Measurements from ENCODE around the gene NFIA. TPM values are rescaled to one million over a fixed set of nuclear protein-coding genes. Genes with fewer than 3 reads are reported as not detected.

NFIA gene
- total and polyA plus RNA-seq, 2 donors (not counting 1 experiment from before 2014, with no cell fraction given), result 5.4 to 11.0 TPM

DNA sequence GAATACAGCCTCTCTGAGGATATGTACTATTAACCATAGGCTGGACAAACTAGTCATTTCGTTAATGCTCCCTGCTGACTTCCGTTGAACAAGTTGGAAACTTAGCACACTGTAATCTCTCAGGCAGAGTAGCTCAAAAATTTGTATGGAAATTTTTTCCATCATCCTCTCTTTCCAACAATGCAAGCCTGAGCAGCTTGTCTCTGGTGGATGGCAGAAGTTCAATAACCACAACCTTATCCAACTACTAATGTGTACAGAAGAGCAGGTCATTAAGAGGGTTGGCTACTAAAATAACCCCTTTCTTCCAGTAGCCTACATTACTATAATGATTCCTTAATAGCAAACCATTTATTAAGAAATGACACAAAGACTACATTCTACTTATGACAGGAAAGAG lies 262.3 kb downstream of the NFIA start:
- Histone ChIP-seq H3K4me3 (replicated peaks in 1 of 4; ENCODE audit: control extremely low read depth in 1 of 4, insufficient read depth in 1 of 4, low read depth in 3 of 4, low read length in 4 of 4) (no peak overlapping the region), H3K27me3 (ENCODE audit: control insufficient read depth, insufficient read depth, low read length) (no peaks in the 10 kb centered on the region), H3K79me2 (ENCODE audit: control insufficient read depth, insufficient read depth, low read length) (no peaks in the 10 kb centered on the region), H3K4me1 (ENCODE audit: control insufficient read depth, extremely low read depth, insufficient read depth, low read length) (no peaks in the 10 kb centered on the region), H4K20me1 (ENCODE audit: control insufficient read depth, extremely low read depth, insufficient read depth, low read length) (no peaks in the 10 kb centered on the region), H3K4me2 (ENCODE audit: extremely low read depth, insufficient read depth, low read length) (no peak overlapping the region), H3K9me3 (ENCODE audit: control insufficient read depth, insufficient read depth, low read depth, low read length) (no peaks in the 10 kb centered on the region), H2AFZ (ENCODE audit: low read length) (no peak overlapping the region), H3K27ac (ENCODE audit: insufficient read depth, low read length) (no peak overlapping the region), H3K36me3 (ENCODE audit: control insufficient read depth, insufficient read depth, low read length) (no peaks in the 10 kb centered on the region), H3K9ac (ENCODE audit: insufficient read depth, low read length) (no peak overlapping the region)
- peak in 1 of 2 donors; percentile 56 for DNase-seq (ENCODE audit: low read depth in 2 of 2)
- TF ChIP-seq EZH2 (IDR thresholded peaks at IDR 0.05; ENCODE audit: low read length, missing control alignments), result no peak
- TF ChIP-seq, protein P1, sequence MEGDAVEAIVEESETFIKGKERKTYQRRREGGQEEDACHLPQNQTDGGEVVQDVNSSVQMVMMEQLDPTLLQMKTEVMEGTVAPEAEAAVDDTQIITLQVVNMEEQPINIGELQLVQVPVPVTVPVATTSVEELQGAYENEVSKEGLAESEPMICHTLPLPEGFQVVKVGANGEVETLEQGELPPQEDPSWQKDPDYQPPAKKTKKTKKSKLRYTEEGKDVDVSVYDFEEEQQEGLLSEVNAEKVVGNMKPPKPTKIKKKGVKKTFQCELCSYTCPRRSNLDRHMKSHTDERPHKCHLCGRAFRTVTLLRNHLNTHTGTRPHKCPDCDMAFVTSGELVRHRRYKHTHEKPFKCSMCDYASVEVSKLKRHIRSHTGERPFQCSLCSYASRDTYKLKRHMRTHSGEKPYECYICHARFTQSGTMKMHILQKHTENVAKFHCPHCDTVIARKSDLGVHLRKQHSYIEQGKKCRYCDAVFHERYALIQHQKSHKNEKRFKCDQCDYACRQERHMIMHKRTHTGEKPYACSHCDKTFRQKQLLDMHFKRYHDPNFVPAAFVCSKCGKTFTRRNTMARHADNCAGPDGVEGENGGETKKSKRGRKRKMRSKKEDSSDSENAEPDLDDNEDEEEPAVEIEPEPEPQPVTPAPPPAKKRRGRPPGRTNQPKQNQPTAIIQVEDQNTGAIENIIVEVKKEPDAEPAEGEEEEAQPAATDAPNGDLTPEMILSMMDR (conservative IDR thresholded peaks at IDR 0.05 in 1 of 2, IDR thresholded peaks at IDR 0.05 in 1 of 2; ENCODE audit: low read depth in 1 of 2, low read length in 2 of 2), result no peak

DNA sequence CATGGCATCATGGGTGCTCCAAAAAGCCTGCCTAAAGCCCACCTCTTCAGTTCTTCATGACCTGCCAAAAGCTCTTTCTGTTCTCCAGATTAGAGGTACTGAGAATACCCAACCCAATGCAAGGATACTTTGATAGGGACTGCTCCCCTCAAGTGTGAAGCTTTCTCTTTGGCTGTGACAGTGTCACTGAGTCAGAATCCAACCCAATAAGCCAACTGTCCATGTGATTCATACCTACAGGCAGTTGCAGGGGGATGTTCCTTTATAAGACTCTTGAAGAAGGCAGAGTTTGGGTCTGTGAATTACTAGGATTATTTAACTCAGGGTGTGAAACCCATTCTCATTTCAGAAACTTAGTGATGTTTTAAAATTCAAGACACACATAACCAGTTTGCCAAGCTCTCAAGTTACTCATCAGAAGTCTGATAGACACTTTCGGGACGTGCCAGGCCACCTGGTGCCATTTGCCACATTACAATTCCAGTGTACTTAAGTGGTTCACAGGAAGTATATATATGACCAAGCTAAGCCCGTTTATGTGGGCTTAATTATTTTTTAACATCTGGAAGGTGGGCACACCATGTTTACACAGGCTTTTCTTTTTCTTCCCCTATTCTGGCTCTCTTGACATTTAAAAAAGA lies 265.8 kb downstream of the NFIA start:
- H3K9me3 ChIP-seq (ENCODE audit: control insufficient read depth, insufficient read depth, low read depth, low read length), result no peaks in the 10 kb centered on the region
- no peaks in the 10 kb centered on the region for H3K36me3 ChIP-seq (ENCODE audit: control insufficient read depth, insufficient read depth, low read length)
- H4K20me1 ChIP-seq (ENCODE audit: control insufficient read depth, extremely low read depth, insufficient read depth, low read length), result no peaks in the 10 kb centered on the region
- TF ChIP-seq, protein P1 (conservative IDR thresholded peaks at IDR 0.05 in 1 of 2, IDR thresholded peaks at IDR 0.05 in 1 of 2; ENCODE audit: low read depth in 1 of 2, low read length in 2 of 2), result no peak
- TF ChIP-seq EZH2 (IDR thresholded peaks at IDR 0.05; ENCODE audit: low read length, missing control alignments), result no peak
- no peaks in the 10 kb centered on the region for H3K79me2 ChIP-seq (ENCODE audit: control insufficient read depth, insufficient read depth, low read length)
- H3K4me2 ChIP-seq (ENCODE audit: extremely low read depth, insufficient read depth, low read length), result no peak overlapping the region
- no peak overlapping the region for H3K9ac ChIP-seq (ENCODE audit: insufficient read depth, low read length)
- H3K27me3 ChIP-seq (ENCODE audit: control insufficient read depth, insufficient read depth, low read length), result no peaks in the 10 kb centered on the region
- H3K4me3 ChIP-seq (replicated peaks in 1 of 4; ENCODE audit: control extremely low read depth in 1 of 4, insufficient read depth in 1 of 4, low read depth in 3 of 4, low read length in 4 of 4), result no peak overlapping the region
- H3K27ac ChIP-seq (ENCODE audit: insufficient read depth, low read length), result no peak overlapping the region
- no peak overlapping the region for H2AFZ ChIP-seq (ENCODE audit: low read length)
- no peaks in the 10 kb centered on the region for H3K4me1 ChIP-seq (ENCODE audit: control insufficient read depth, extremely low read depth, insufficient read depth, low read length)
- no peak for DNase-seq (ENCODE audit: low read depth in 2 of 2)

- Histone ChIP-seq H2AFZ (ENCODE audit: low read length) (no peak overlapping the region), H3K27ac (ENCODE audit: insufficient read depth, low read length) (no peak overlapping the region), H3K4me1 (ENCODE audit: control insufficient read depth, extremely low read depth, insufficient read depth, low read length) (no peaks in the 10 kb centered on the region), H3K4me3 (replicated peaks in 1 of 4; ENCODE audit: control extremely low read depth in 1 of 4, insufficient read depth in 1 of 4, low read depth in 3 of 4, low read length in 4 of 4) (no peak overlapping the region), H3K36me3 (ENCODE audit: control insufficient read depth, insufficient read depth, low read length) (no peaks in the 10 kb centered on the region), H3K27me3 (ENCODE audit: control insufficient read depth, insufficient read depth, low read length) (no peaks in the 10 kb centered on the region), H3K79me2 (ENCODE audit: control insufficient read depth, insufficient read depth, low read length) (no peaks in the 10 kb centered on the region), H4K20me1 (ENCODE audit: control insufficient read depth, extremely low read depth, insufficient read depth, low read length) (no peaks in the 10 kb centered on the region), H3K9me3 (ENCODE audit: control insufficient read depth, insufficient read depth, low read depth, low read length) (no peaks in the 10 kb centered on the region), H3K4me2 (ENCODE audit: extremely low read depth, insufficient read depth, low read length) (no peak overlapping the region), H3K9ac (ENCODE audit: insufficient read depth, low read length) (no peak overlapping the region)
- TF ChIP-seq, protein P1 (conservative IDR thresholded peaks at IDR 0.05 in 1 of 2, IDR thresholded peaks at IDR 0.05 in 1 of 2; ENCODE audit: low read depth in 1 of 2, low read length in 2 of 2), result no peak
- TF ChIP-seq EZH2 (IDR thresholded peaks at IDR 0.05; ENCODE audit: low read length, missing control alignments), result no peak
- no peak for DNase-seq (ENCODE audit: low read depth in 2 of 2)
These were observed 270.6 kb downstream of the NFIA start for GRCh38 chr1:61352845-61353435.

Measured in fibroblast of lung (primary cell).